H1 (cell line): ENCODE measurements around the gene HTRA1. TPM values are rescaled to one million over a fixed set of nuclear protein-coding genes. Genes with fewer than 3 reads are reported as not detected.

Source experiments
- CTCF ChIA-PET: fragments of 300-600 bp; sonication (Branson Sonifier 250); formaldehyde crosslinking; loops from one replicate; lab custom pipeline; 2021; ENCODE audit not compliant: partially characterized antibody; lab: Charles Lee
- POLR2A ChIA-PET: fragments of 300-600 bp; sonication (Branson Sonifier 250); formaldehyde crosslinking; loops from one replicate; lab custom pipeline; 2021; ENCODE audit warnings: inconsistent platforms; ENCODE audit not compliant: partially characterized antibody; lab: Charles Lee
- DNase-seq, 2 experiments: peaks; one replicate each; pipeline versions ENCODE4 v3.0.0 to v3.0.0-alpha.2; 2010 to 2022; ENCODE audit warnings: low spot score in 2 of 2, low read depth in 1 of 2, mixed read lengths in 1 of 2
- FAIRE-seq: peaks from 2 replicates; lab custom pipeline; 2011; peaks lifted over from hg19 to GRCh38; lab: Jason Lieb, UNC
- H2AFZ ChIP-seq: 2 replicates; pipeline ENCODE4 v1.8.1; 2012; ENCODE audit warnings: low read length, inconsistent platforms
- H2AK5ac ChIP-seq: 2 replicates; pipeline ENCODE4 v1.6.1; 2013; ENCODE audit warnings: low read depth, low read length
- H2BK120ac ChIP-seq: replicated peaks from 2 replicates; pipeline ENCODE3; 2013; ENCODE audit warnings: low read depth, low read length, inconsistent platforms
- H2BK12ac ChIP-seq: 2 replicates; pipeline ENCODE4 v1.6.1; 2013; ENCODE audit warnings: low read depth, low read length
- H2BK15ac ChIP-seq: 2 replicates; pipeline ENCODE4 v1.6.1; 2013; ENCODE audit warnings: low read length
- H2BK20ac ChIP-seq: 2 replicates; pipeline ENCODE4 v1.6.1; 2013; ENCODE audit warnings: low read length
- H2BK5ac ChIP-seq: 2 replicates; pipeline ENCODE4 v1.6.1; 2013; ENCODE audit warnings: low read depth, low read length
- H3K14ac ChIP-seq: 2 replicates; pipeline ENCODE4 v1.6.1; 2013; ENCODE audit warnings: inconsistent platforms; ENCODE audit not compliant: insufficient read length
- H3K18ac ChIP-seq: 2 replicates; pipeline ENCODE4 v1.6.1; 2013; ENCODE audit warnings: low read length; ENCODE audit errors: extremely low read depth
- H3K23ac ChIP-seq: 2 replicates; pipeline ENCODE4 v1.6.1; 2013; ENCODE audit warnings: inconsistent platforms; ENCODE audit not compliant: insufficient read length
- H3K23me2 ChIP-seq: 2 replicates; pipeline ENCODE4 v1.6.1; 2013; ENCODE audit warnings: low read depth, low read length
- H3K27ac ChIP-seq: 2 replicates; pipeline ENCODE4 v1.6.1; 2011; ENCODE audit warnings: low read depth, low read length, inconsistent platforms
- H3K27me3 ChIP-seq, 4 experiments: replicated peaks in 1 of 4; 1 replicate in 1 of 4; 2 replicates in 3 of 4; pipeline versions ENCODE4 v1.6.1 to v1.8.1; 2011 to 2013; ENCODE audit warnings: low read length in 3 of 4, mild to moderate bottlenecking in 3 of 4, inconsistent platforms in 2 of 4, mixed read lengths in 2 of 4, moderate library complexity in 1 of 4; ENCODE audit not compliant: control insufficient read depth in 3 of 4, insufficient read depth in 3 of 4; ENCODE audit errors: extremely low read depth in 1 of 4
- H3K36me3 ChIP-seq, 4 experiments: 2 replicates each; pipeline versions ENCODE4 v1.6.1 to v1.8.1; 2011 to 2013; ENCODE audit warnings: mild to moderate bottlenecking in 4 of 4, low read length in 3 of 4, moderate library complexity in 2 of 4, control low read depth in 1 of 4, inconsistent platforms in 1 of 4; ENCODE audit not compliant: insufficient read depth in 4 of 4, control insufficient read depth in 2 of 4
- H3K4ac ChIP-seq: replicated peaks from 2 replicates; pipeline ENCODE3; 2013; ENCODE audit warnings: low read length, low read depth, mixed read lengths, inconsistent platforms; ENCODE audit not compliant: insufficient read length
- H3K4me1 ChIP-seq, 4 experiments: replicated peaks in 1 of 4; 1 replicate in 1 of 4; 2 replicates in 3 of 4; pipeline versions ENCODE4 v1.6.1 to v1.8.1; 2011 to 2013; ENCODE audit warnings: low read length in 3 of 4, inconsistent platforms in 2 of 4, mixed read lengths in 1 of 4; ENCODE audit not compliant: insufficient read depth in 4 of 4, control insufficient read depth in 3 of 4
- H3K4me2 ChIP-seq, 2 experiments: 2 replicates each; pipeline versions ENCODE4 v1.6.1 to v1.8.1; 2011 to 2013; ENCODE audit warnings: low read depth in 2 of 2, low read length in 2 of 2, control low read depth in 1 of 2, inconsistent platforms in 1 of 2, mild to moderate bottlenecking in 1 of 2; ENCODE audit not compliant: insufficient read depth in 1 of 2
- H3K4me3 ChIP-seq, 4 experiments: fragments of 200-600, 300-600 bp in 1 of 4; sonication (generic), shearing (Covaris generic), sonication (Bioruptor Twin) in 1 of 4; 2 replicates each; pipeline versions ENCODE4 v1.5.1 to v1.8.1; 2011 to 2016; ENCODE audit warnings: low read length in 4 of 4, low read depth in 3 of 4, control low read depth in 2 of 4, inconsistent platforms in 2 of 4, mild to moderate bottlenecking in 2 of 4, mixed read lengths in 1 of 4, moderate library complexity in 1 of 4; ENCODE audit not compliant: insufficient read depth in 2 of 4; ENCODE audit errors: extremely low read depth in 1 of 4
- H3K56ac ChIP-seq: replicated peaks from 2 replicates; pipeline ENCODE3; 2013; ENCODE audit warnings: low read depth, mild to moderate bottlenecking, mixed read lengths, low read length, inconsistent platforms; ENCODE audit not compliant: insufficient read length
- H3K79me1 ChIP-seq: 2 replicates; pipeline ENCODE4 v1.6.1; 2013; ENCODE audit warnings: low read depth, low read length, control low read depth
- H3K79me2 ChIP-seq, 2 experiments: 2 replicates each; pipeline versions ENCODE4 v1.6.1 to v1.8.1; 2012 to 2013; ENCODE audit warnings: low read length in 2 of 2, mild to moderate bottlenecking in 2 of 2, inconsistent platforms in 1 of 2; ENCODE audit not compliant: insufficient read depth in 2 of 2, control insufficient read depth in 1 of 2
- H3K9ac ChIP-seq, 4 experiments: replicated peaks in 1 of 4; 1 replicate in 1 of 4; 2 replicates in 3 of 4; pipeline versions ENCODE4 v1.6.1 to v1.8.1; 2011 to 2013; ENCODE audit warnings: low read depth in 3 of 4, low read length in 3 of 4, control low read depth in 2 of 4, mild to moderate bottlenecking in 2 of 4, moderate library complexity in 2 of 4, inconsistent platforms in 1 of 4; ENCODE audit errors: extremely low read depth in 1 of 4
- H3K9me3 ChIP-seq, 2 experiments: 2 replicates each; pipeline versions ENCODE4 v1.6.1 to v1.8.1; 2012 to 2013; ENCODE audit warnings: mild to moderate bottlenecking in 2 of 2, moderate library complexity in 2 of 2, control low read depth in 1 of 2, inconsistent platforms in 1 of 2, low read depth in 1 of 2, low read length in 1 of 2, mixed read lengths in 1 of 2; ENCODE audit not compliant: insufficient read depth in 2 of 2
- H4K20me1 ChIP-seq, 2 experiments: replicated peaks in 1 of 2; 2 replicates each; pipeline versions ENCODE3 to v1.8.1; 2011 to 2013; ENCODE audit warnings: inconsistent platforms in 2 of 2, low read length in 2 of 2, mild to moderate bottlenecking in 1 of 2; ENCODE audit not compliant: insufficient read depth in 2 of 2, control insufficient read depth in 1 of 2
- H4K5ac ChIP-seq: 2 replicates; pipeline ENCODE4 v1.6.1; 2013; ENCODE audit warnings: low read length, low read depth, mixed read lengths, inconsistent platforms; ENCODE audit not compliant: insufficient read length
- H4K8ac ChIP-seq: 2 replicates; pipeline ENCODE4 v1.8.0; 2013; ENCODE audit warnings: mild to moderate bottlenecking, moderate library complexity, low read length, inconsistent platforms; ENCODE audit not compliant: insufficient read depth; ENCODE audit errors: extremely low read depth
- H4K91ac ChIP-seq: replicated peaks from 2 replicates; pipeline ENCODE3; 2013; ENCODE audit warnings: low read length, mixed read lengths, inconsistent platforms; ENCODE audit not compliant: insufficient read length
- CBX8 ChIP-seq: fragments of 300-800, 300-1000 bp; sonication (generic); IDR thresholded peaks from 2 replicates; pipeline ENCODE4 v1.7.1; 2016; ENCODE audit warnings: low read depth, low read length, borderline replicate concordance
- CHD1 ChIP-seq: IDR thresholded peaks from 2 replicates; pipeline ENCODE4 v1.6.1; 2012; ENCODE audit warnings: low read depth, low read length, improper control_type of control experiment
- CHD2 ChIP-seq: IDR thresholded peaks from 2 replicates; pipeline ENCODE4 v1.6.1; 2012; ENCODE audit warnings: low read length, improper control_type of control experiment
- EZH2 ChIP-seq: fragments of 200-600 bp; sonication (generic); IDR thresholded peaks from 2 replicates; pipeline ENCODE4 v1.7.1; 2012; ENCODE audit warnings: low read depth, mild to moderate bottlenecking, moderate library complexity, low read length, inconsistent platforms; ENCODE audit not compliant: severe bottlenecking
- GTF2F1 ChIP-seq: IDR thresholded peaks from 2 replicates; pipeline ENCODE4 v1.6.1; 2012; ENCODE audit warnings: low read depth, low read length, improper control_type of control experiment, borderline replicate concordance
- PHF8 ChIP-seq: fragments of 200-600 bp; sonication (generic); conservative IDR thresholded peaks from 2 replicates; pipeline ENCODE4 v1.7.1; 2012; ENCODE audit warnings: low read depth, mild to moderate bottlenecking, inconsistent platforms, low read length, moderate library complexity
- SIN3A ChIP-seq, 2 experiments: IDR thresholded peaks in 1 of 2; conservative IDR thresholded peaks in 1 of 2; 2 replicates each; pipeline ENCODE4 v1.6.1; 2011 to 2012; ENCODE audit warnings: low read length in 2 of 2, improper control_type of control experiment in 1 of 2, low read depth in 1 of 2, mild to moderate bottlenecking in 1 of 2
- SIRT6 ChIP-seq: IDR thresholded peaks from one replicate; pipeline ENCODE4 v1.7.1; 2012; ENCODE audit warnings: low read length, inconsistent platforms
- SP2 ChIP-seq: IDR thresholded peaks from 2 replicates; pipeline ENCODE4 v1.6.1; 2012; ENCODE audit warnings: mild to moderate bottlenecking, low read length, inconsistent platforms
- TAF1 ChIP-seq: IDR thresholded peaks from 2 replicates; pipeline ENCODE4 v1.6.1; 2011; ENCODE audit warnings: mild to moderate bottlenecking, low read depth, low read length
- TBP ChIP-seq: IDR thresholded peaks from 2 replicates; pipeline ENCODE4 v1.6.1; 2011; ENCODE audit warnings: low read depth, low read length, improper control_type of control experiment
- WGBS, 2 experiments: shearing (Covaris generic) in 1 of 2; methylation state at CpG; one replicate each; pipeline versions ENCODE4 v1.1.6 to v1.1.7; 2013 to 2015; ENCODE audit warnings: low lambda C conversion rate in 2 of 2, mixed read lengths in 2 of 2, inconsistent platforms in 1 of 2, low coverage in 1 of 2, missing lambda C conversion rate in 1 of 2; ENCODE audit not compliant: insufficient replicate concordance in 2 of 2, insufficient coverage in 1 of 2, insufficient read length in 1 of 2; ENCODE audit errors: extremely low coverage in 1 of 2, missing lambda C conversion rate in 1 of 2; 5-methylcytosine and 5-hydroxymethylcytosine counted together
- polyA plus RNA-seq, 7 experiments: library from polyadenylated mRNA; depleted of rRNA in 3 of 7; stranded (reverse) in 5 of 7; unstranded in 2 of 7; fragments of >200 nt in 5 of 7; fragments of 200-250 nt in 2 of 7; gene quantifications; 1 replicate in 5 of 7; 2 replicates in 1 of 7; 4 replicates in 1 of 7; pipeline versions ENCODE4 v1.2.1 to v1.2.3, GENCODE V29; 2011 to 2013; ENCODE audit warnings: missing spikeins in 2 of 7, mixed read lengths in 2 of 7
- total RNA-seq: library from RNA; stranded (reverse); fragmentation: NEBNext Ultra II Directional; extraction: Animal tissue kit (Norgen Biotek cat#: 25700); gene quantifications from 2 replicates; pipeline ENCODE4 v1.2.1, GENCODE V29; 2021

The HTRA1 gene
- total and polyA plus RNA-seq, 2 of the 8 experiments (the other 6 are each of a cell fraction or from before 2014, with no cell fraction given) = 15.8 to 20.1 TPM

GRCh38 chr10:122474131-122474818 lies 12.9 kb downstream of the HTRA1 start:
- H3K56ac ChIP-seq = no peak overlapping the region
- no peak overlapping the region for H2BK5ac ChIP-seq
- H4K8ac ChIP-seq = no peak overlapping the region; the same call in 1 of the 2 replicates
- no peak overlapping the region for H2BK120ac ChIP-seq
- H2AK5ac ChIP-seq = no peak overlapping the region
- H3K4me2 ChIP-seq = no peak overlapping the region
- H4K5ac ChIP-seq = no peak overlapping the region
- no peaks in the 10 kb centered on the region for H3K27me3 ChIP-seq
- ChIA-PET CTCF (interaction anchor here (0.6 to 2.2 kb wide), 6 partner anchors 9 to 177 kb away, joined by 3 to 8 read pairs (median 4); no protein-coding TSS in a partner anchor), POLR2A (interaction anchor here (1.2 kb wide), 1 partner anchor 12 kb away, joined by 4 read pairs; no protein-coding TSS in a partner anchor)
- FAIRE-seq (no peak), DNase-seq (no peak)
- H2BK15ac ChIP-seq = no peak overlapping the region
- no peaks in the 10 kb centered on the region for H3K23me2 ChIP-seq
- no peaks in the 10 kb centered on the region for H4K20me1 ChIP-seq
- no peak overlapping the region for H3K23ac ChIP-seq
- no peak overlapping the region for H2BK20ac ChIP-seq
- peak overlapping the region; percentile 28; the same call in 1 of the 2 replicates for H3K18ac ChIP-seq
- WGBS, 2 experiments = 88% methylated on average over 15 of the region's 15 CpGs; no CpG with 5 or more reads in 1 of the 2 experiments
- H3K36me3 ChIP-seq = no peaks in the 10 kb centered on the region
- no peak overlapping the region for H3K4ac ChIP-seq
- 0 out of 2 replicates have a peak overlapping the region, but pooled peaks have one; percentile 27 for H2BK12ac ChIP-seq
- H3K79me2 ChIP-seq = no peaks in the 10 kb centered on the region
- no peak overlapping the region for H3K4me3 ChIP-seq
- no peaks in the 10 kb centered on the region; the same call in 1 of the 2 replicates for H3K79me1 ChIP-seq
- H3K14ac ChIP-seq = no peak overlapping the region
- H3K9ac ChIP-seq = no peak overlapping the region
- H3K27ac ChIP-seq = no peak overlapping the region
- H2AFZ ChIP-seq = no peak overlapping the region
- no peak overlapping the region for H4K91ac ChIP-seq
- H3K4me1 ChIP-seq = peaks cover 7 to 28% (median 17%) of the 10 kb centered on the region in 4 experiments
- no peaks in the 10 kb centered on the region for H3K9me3 ChIP-seq
- TF ChIP-seq GTF2F1 (no peak), TAF1 (no peak), TBP (no peak), SP2 (no peak), CBX8 (no peak), EZH2 (no peak), PHF8 (no peak), CHD1 (no peak), SIN3A (conservative IDR thresholded peaks at IDR 0.05 in 1 of 2, IDR thresholded peaks at IDR 0.05 in 1 of 2; ENCODE audit: low read depth in 1 of 2, low read length in 2 of 2) (no peak), CHD2 (no peak), SIRT6 (no peak)
